T-helper 1 cell treated with Interleukin-12 subunit alpha and Interleukin-12 subunit beta and Interleukin-4 antibody, amounts not matched to agents 30 ng/mL and 1 ng/mL, for 36 hours (primary cell): Measurements from ENCODE around the gene SHANK1. TPM values are rescaled to one million over a fixed set of nuclear protein-coding genes. Genes with fewer than 3 reads are reported as not detected.

Experiments used
- intact Hi-C: fragments of 100-400 bp; cut with micrococcal nuclease; formaldehyde crosslinking; loops from one replicate; pipeline ENCODE4 v1.15.1; 2024
- total RNA-seq: library from RNA; stranded (reverse); gene quantifications from 2 replicates; pipeline ENCODE4 v1.2.3, GENCODE V29; 2022

Gene SHANK1
- total RNA-seq, 1 donor from 2014 or later, result not detected

DNA sequence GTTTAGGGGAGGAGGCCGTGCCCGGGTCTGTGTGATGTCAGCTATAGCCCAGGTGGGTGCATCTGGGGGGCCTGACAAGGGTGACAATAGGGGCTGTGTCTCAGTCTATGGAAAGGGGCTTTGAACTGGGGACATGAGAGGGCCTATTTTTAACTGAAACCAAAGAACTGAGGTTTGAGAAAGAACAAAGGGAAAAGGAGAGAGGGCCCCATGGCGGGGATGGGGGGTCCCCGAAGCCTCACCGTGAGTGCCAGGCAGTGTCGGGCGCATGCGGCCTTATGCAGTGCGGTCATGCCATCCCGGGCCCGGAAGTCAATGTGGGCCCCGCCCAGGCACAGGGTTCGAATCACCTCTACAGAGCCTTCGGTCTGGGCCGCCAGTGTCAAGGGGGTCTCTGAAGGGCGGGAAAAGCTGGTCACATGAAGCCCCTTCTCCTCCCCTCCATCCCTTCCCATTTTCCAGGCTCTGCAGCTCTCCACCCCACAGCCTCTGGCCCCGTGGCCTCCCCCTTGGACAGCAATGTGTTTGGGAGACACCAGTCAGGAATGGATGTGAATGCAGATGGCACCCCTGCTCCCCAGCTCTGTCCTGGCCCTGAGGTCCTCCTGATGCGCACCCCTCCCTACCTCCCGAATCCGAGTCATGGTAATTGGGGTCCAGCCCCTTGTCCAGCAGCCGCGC is 5.9 kb downstream of the SHANK1 start:
- intact Hi-C loops, result no loop called here

DNA sequence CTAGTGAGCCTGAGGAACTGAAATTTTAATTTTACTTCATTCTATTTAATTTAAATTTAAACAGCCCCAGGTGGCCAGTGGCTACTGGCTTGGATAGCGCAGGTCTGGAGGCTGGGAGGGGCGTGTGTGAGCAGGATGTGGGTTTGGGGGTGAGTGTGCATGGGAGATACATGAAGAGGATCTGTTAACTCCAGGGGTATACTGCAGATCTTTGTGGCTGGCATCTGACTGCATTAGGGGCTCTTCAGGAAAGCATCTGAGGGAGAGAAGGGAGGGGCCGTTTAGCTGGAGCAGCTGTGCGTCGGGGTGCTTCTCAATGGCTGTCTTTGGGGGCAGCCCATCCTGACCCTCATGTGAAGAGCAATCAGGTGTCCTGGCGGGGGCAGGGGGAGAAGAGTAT is 6.8 kb downstream of the SHANK1 start:
- intact Hi-C loops, result no loop called here

DNA sequence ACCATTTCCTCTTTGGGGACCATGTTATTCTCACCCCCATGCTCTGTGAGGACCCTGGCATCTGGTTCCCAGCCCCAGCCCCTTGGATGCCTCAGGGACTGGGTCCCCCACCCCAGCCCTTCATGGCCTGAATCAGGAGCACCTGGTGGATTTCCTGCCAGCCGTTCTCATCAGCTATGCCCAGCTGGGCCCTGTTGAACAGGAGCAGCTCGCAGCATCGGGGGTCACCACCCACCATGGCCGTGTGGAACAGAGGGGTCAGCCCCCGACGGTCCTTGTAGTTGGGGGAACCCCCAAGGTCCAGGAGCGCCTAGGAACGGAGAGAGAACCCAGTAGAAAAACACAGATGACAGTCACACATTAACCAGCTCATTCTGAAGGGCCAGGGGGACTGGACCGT is 7.8 kb downstream of the SHANK1 start:
- intact Hi-C loops, result no loop called here

DNA sequence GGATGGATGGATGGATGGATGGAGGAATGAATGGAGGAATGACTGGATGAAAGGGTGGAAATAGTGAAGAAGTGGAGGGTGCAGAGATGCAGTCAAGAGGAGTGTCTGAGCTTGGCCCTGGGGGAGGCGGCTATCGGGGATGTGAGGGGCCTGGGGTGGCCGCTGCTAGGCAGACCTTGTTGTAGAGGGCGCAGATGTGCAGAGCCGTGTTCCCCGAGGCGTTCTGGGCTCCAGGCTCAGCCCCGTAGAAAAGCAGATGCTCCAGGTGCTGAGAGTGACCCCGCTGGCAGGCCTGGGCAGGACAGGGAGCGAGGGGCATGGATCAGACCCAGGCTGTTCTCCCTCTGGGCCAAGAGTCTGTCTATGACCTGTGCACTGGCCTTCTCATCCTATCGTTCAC is 8.4 kb downstream of the SHANK1 start:
- intact Hi-C loops, result no loop called here

DNA sequence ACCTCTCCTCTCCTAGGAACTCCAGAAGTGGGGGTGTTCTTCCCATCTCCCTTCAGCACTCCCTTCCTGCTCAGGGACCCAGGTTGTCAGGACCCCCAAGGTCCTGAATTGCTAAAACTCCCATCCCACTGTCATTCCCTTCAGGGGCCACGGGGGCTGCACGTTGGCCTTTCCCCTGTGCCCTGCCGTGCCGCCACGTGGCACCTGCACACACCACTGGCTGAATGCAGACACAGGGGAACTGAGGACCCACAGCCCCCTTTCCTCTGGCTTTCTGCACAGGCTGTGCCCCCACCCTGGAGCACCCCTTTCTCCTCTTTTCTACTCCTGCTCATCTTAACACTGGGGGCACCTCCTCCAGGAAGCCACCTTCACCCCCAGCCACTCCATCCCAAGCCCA is 9.0 kb downstream of the SHANK1 start:
- intact Hi-C loops, result no loop called here

DNA sequence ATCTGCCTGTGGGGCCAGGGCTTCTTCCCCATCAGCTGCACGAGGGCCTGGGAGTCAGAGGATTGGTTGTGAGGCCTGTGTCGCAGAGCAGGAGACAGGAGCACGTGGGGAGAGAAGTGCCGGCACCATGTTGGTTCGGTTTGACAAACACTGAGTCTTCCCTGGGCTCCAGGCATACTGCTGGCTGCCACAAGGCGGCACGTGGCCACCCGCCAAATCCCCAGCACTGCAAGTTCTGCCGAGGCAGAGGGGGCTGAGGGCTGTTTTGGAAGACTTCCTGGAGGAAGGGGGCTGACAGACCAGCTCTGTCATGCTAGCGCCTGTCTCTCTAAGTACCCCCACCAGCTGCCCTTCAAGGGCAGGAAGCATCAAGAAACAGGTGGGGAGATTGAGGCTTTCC is 9.5 kb downstream of the SHANK1 start:
- intact Hi-C loops, result no loop called here

DNA sequence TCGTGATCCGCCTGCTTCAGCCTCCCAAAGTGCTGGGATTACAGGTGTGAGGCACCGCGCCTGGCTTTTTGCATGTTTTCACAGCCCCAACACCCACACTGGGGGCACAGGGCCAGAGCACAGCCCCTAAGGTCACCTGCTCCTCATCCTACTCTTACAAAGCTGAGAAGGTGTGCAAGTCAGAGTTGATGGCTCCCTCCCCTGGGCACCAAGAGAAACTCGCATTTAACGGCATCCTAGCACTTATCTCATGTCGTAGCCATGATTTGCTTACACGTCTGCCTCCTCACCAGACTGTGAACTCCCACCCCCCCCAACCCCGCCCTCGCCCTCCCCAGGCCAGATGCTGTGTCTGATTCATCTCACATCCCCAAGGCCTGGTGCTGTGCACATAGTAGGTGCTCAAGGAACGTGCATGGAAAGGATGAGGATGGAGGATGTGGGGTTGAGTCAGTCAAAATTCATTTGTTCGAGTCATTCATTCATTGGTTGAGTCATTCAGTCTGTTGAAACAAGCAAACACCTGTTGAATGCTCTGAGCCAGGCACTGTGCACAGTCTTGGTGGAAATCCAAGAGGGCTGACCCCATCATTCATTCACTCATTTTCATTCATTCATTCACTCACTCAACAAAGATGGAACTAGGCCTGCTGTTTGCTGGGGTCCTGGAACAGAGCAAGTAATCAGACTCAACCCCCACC is 11.3 kb downstream of the SHANK1 start:
- intact Hi-C loops, result no loop called here

DNA sequence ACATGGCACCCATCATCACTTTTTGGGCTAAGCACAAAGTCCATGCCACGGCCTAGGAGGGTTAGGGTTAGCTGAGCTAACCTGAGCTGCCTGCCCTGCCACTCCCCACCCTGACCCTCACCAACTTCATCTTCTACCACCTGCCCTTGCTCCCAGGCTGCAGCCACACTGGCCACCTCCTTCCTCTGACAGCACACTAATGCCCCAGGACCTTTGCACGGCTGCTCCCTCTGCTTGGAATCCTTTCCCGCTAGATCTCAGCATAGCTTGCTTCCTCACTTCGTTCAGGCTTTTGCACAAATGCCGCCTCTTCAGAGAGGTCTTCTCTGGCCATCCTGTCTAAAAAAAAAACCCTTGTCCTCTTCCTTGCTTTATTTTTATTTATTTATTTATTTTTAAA is 13.2 kb downstream of the SHANK1 start:
- intact Hi-C loops, result no loop called here

DNA sequence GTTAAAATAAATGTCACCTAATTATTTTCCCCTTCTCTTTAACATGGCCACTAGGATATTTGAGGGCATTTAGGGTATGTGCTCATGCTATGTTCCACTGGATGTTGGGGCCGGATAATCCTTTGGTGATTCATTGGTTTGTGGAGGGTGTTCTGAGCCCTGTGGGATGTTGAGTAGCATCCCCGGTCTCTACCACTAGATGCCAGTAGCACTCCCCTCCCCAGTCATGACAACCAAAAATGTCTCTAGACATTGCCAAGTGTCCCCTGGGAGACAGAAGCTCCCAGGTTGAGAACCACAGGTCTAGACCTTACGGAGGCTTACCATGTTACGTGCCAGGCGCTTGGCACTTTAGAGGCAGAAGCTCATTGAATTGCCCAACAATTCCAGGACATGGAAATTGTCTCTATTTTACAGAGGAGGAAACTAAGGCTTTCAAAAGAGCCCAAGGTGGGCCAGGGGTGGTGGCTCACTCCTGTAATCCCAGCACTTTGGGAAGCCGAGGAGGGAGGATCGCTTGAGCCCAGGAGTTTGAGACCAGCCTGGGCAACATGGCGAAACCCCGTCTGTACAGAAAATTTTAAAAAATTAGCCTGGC is 14.1 kb downstream of the SHANK1 start:
- intact Hi-C loops, result loop anchor here (1.0 kb wide), 2 partner anchors 78 to 217 kb away; no protein-coding TSS in a partner anchor

DNA sequence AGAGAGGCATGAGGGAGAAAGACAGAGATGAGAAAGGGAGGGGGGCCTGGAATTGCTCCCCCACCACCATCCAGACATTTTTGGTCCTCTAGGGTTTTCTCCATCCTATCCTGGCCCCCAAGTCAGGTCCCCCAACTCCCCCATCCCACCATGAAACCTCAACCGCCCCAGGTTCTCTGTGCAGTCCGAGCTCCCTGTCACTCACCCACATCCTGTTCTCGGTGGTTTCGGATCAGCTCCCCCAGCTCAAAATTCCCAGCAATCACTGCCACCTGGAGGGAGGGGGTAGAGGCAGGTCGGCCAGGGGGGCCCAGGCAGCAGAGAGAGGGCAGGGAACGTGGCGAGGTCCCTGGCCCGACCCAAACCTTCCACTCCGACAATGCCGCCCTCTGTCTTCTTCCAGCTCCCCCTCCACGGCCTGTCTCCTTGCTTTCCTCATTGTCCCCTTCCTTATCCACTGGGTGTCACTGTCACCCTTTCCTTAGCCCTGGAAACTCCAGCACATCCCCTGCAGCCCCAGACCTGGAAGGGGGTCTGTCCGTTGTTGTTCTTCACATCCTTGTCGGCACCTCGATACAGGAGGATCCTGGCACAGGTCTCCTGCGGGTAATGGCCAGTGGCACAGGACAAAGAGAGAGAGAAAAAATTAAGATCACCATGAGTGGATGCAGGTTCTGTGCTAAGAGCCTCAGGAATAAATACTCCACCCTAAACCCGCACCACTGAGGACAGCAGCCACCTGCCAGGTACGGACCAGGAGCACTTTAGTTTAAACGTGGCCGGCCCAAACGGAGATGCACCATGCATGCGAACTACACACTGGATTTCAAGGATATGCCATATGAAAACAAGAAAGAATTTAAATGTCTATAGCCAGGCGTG is 15.4 kb downstream of the SHANK1 start:
- intact Hi-C loops, result no loop called here

DNA sequence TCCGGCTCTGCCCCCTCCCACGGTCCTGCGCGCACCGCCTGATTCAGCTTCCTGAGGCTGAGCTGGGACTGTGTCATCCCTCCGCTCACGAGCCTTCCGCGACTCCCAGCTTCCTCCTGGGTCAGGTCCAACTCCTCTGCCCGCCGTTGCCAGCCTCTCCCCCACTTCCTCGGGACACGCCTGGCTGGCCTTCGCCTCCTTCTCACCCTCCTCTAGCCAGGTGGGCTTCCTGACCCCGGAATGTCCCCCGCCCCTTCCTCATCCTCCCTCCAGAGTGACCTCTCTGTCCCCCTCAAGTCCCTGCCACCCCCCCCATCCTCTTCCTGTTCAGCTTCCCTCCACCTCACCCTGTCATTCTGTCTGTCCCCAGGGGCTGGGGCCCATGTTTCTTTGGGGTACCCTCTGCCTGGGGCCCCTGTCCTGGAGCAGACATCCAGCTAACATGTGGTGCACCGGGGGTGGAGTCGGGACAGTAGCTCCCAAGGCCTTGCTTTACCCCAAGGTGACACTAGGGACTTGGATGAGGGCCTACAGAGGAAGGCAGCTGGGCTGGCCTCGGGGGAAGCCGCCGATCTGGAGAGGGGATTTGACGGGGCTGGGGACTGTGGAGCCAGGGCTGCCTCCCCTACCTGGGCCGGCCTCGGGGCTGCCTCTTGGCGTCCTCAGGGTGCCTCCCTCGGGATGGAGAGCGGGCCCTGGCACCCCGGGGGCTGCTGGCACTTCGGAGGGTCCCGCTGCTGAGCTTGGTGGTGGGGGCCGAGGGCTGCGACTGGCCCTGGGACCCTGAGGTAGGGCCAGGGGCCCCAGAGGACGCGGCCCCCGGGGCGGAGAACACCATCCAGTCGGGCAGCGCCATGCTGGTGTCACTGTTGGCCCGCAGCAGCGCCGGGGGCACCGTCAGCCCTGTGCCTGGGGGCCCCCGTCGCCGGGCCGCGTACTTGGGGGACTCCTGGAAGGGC is 16.5 kb downstream of the SHANK1 start:
- intact Hi-C loops, result no loop called here

DNA sequence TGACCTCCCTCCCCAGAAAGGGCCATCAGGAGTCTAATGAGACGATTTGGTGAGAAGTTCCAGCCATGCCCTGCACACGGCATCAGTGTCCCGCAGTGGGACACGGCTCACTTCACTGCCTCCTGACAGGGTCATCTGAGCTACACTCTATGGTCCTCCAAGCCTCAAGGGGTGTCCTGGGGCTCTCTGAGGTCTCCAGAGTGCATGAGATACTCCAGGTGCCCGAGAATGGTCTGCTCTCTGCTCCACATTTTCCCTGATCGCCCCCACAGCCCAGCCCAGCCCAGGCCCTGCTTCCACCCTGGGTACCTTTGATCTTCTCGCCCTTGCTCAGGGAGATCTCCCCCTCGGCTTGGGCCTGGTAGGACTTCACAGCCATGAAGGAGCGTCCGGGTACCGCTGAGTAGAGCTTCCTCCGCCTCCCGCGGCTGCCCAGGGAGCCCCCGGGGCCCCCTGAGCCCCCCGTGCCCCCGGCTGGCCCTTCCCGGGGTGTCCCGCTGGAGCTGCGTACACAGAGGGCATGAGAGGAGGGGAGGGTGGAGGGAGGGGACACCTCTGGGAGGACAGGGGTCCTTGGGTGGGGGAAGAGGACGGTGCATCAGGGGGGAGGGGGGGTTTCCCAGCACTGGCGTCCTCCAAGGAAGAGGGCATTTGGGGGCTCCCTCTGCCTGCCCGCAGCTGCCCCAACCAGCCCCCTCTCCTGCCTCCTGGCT is 17.3 kb downstream of the SHANK1 start:
- intact Hi-C loops, result no loop called here

DNA sequence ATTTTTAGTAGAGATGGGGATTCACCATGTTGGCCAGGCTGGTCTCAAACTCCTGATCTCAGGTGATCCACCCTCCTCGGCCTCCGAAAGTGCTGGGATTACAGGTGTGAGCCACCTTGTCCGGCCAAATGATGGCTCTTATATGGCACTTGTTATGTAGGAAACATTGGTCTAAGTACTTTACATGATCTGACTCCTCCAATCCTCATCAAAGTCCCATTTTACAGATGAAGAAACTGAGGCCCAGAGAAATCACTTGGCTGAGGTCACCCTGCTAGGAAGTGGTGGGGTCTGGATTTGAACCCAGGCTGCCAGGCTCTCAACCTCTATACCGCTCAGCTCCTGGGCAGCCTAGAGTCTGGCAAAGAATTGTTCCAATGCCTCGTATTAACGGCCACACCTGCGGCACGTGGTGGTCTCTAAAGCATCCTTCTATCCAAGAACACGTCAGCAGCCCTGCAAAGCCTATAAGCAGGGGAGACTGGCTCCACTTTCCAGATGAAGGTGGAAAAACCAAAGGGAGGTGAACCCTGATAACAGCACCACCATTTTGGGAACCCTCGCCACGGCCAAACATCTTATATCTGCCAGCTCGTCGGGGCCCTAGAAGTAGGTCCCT is 18.1 kb downstream of the SHANK1 start:
- intact Hi-C loops, result no loop called here

DNA sequence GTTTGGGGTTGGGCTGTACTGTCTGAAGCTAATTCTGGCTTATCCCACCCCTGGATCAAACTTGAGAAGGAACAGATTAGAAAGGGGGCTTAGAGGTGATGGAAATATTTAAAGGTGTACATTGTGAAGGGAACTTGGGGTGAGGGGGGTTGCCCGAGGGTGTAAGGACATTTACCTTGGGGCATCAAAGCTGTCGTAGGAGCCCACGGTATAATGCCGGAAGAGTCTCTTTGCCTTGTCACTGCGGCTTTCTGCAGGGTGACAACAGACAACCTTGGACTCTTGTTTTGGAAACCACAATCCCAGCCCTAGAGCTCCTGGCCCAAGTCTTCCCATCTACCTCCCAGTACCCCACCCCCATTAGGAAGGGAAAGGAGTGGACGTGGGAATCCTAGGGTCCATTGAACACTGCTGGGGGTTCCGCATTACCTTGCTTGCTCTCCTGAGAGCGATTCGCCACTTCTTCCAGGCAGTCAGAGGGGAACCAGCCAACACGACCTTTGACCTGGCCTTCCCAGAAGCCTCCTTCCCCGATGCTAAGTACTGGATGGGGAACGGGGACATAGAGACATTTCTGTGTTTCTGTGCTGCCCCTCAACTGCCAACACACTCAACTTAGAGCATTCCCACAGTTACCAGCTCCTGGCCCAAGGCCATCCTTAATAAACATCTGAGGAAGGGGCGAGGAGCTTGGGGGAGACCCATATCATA is 22.0 kb downstream of the SHANK1 start:
- intact Hi-C loops, result no loop called here

DNA sequence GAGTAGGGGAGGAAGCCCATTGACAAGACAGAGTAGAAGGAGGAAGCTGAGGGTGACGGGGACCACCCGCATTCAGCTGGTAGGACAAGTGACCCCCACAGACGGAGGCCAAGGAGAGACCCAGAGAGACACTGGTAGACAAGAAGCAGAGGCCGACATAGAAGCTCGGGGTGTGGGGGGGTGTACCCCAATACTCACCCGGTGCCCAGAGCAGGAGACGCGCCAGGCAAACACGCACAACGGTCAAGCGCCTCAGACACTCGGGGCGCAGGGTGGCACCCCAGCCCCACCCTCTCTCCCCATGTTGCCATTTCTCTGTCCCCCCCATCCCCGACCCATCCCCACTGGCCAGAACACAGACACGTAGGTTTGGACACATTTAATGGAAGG is 23.5 kb downstream of the SHANK1 start:
- intact Hi-C loops, result no loop called here

DNA sequence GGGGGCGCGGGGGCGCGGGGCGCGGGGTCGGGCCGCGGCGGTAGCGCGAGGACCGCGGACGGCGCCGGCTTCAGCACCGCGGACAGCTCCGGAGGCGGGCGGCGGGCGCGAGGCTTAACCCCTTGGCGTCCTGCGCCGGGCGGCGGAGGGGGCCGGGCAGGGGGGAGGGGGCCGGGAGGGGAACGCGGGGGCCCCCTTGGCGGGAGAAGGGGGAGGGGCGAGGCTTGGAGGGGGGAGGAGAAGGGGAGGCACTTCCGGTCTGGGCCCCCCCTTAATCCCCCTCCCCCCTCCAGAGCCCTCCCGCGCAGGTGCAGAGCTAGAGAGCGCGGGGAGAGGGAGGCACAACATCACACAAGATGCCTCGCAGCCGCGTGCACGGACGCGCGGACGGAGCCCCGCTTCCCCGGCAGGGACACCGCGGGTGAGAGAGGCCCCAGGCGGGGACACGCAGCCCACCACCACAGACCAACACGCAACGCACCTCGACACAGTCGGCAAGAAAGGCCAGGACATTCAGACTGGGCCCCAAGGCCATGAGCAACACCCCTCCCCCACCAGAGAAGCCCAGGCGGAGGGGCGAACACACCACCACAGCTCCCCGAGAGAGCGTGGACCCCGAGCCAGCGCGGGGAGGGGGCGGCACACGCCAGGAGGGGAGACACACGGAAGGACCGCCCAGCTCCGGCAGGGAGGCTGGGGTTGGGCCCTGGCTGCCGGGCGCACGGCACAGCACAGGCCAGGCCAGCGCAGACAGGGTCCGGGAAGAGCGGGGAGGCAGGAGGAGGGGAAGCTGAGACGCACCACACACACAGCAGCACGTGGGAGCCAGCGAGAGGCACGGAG is 24.1 kb downstream of the SHANK1 start:
- intact Hi-C loops, result no loop called here

DNA sequence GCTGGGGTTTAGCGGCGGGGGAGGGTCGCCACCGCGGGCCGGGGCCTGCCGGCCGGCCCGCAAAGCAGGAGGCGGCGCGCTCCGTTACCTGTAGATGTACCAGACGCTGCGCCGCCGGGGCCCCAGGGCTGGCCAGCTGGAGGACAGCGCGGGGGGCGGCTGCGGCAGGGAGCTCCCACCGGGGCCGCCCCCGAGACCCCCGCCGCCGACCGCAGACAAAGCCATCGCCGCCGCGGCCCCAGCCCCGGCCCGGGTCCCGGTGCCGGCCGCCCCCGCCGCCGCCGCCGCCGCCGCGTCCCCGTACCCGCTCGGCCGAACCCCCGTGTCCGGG is 24.8 kb downstream of the SHANK1 start:
- intact Hi-C loops, result no loop called here
